Stimulated activated CD4-positive, alpha-beta T cell treated with anti-CD3 and anti-CD28 coated beads, Interleukin-1b, Interleukin-23, amount 100 ng/mL, for 24 hours (primary cell): ENCODE results near the gene MME.
"Not testable (repeated sequence)": the region's sequence is repeated elsewhere in the genome, so short reads cannot be mapped to it uniquely, and the experiment has no call there.

Experiments used
- DNase-seq, 4 experiments: peaks; one replicate each; pipeline ENCODE4 v3.0.0-alpha.2; 2020; ENCODE audit warnings: low read depth in 4 of 4, low spot score in 1 of 4

MME gene

DNA sequence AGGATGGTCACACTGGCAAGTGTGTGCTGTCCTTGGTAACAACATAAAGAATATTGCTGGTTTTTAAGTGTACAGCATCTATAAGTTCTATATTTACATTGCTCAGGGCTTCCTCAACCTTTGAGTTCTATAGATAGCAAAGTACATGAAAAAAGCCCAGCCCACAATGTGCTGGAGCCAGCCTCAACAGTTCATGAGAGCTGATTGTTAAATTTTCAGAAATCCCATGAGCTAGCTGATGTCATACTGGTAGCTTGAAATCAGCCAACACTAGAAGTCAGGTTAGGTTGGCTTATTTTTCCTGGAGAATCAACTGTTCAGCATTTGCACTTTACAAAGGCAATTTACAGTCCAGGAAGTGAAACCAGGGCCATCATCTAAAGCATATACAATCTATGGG is 110.6 kb downstream of the MME start:
- no peak for DNase-seq

- no peak for DNase-seq
Observed at GRCh38 chr3:155192957-155193746, 113.0 kb downstream of the MME start.

GRCh38 chr3:155193868-155194267 is 113.7 kb downstream of the MME start:
- no peak for DNase-seq

GRCh38 chr3:155194973-155195957 is 115.1 kb downstream of the MME start:
- DNase-seq: no peak

- no peak for DNase-seq
Observed at GRCh38 chr3:155196131-155197021, 116.3 kb downstream of the MME start.

- DNase-seq: no peak
Observed at GRCh38 chr3:155197786-155198185, 117.7 kb downstream of the MME start.

DNA sequence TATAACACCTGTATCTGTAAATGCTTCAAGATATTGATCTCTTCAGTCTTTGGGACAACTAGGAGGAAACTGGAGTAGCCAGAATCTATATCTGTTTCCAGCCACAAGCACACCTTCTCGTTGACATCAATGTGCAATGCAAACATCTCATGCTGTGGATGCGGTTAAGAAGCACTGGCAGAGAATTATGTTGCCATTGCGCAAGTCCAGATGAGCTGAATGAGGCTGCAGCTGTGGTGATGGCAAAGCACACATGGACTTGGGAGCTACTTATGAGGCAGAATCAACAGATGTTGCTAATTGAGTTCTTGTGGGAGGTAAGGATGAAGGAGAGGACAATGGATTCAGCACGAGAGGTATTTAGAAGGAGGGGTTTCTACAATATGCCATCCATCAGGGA is 122.5 kb downstream of the MME start:
- DNase-seq: no peak

- no peak for DNase-seq
Observed at GRCh38 chr3:155204851-155205250, 124.7 kb downstream of the MME start.

DNA sequence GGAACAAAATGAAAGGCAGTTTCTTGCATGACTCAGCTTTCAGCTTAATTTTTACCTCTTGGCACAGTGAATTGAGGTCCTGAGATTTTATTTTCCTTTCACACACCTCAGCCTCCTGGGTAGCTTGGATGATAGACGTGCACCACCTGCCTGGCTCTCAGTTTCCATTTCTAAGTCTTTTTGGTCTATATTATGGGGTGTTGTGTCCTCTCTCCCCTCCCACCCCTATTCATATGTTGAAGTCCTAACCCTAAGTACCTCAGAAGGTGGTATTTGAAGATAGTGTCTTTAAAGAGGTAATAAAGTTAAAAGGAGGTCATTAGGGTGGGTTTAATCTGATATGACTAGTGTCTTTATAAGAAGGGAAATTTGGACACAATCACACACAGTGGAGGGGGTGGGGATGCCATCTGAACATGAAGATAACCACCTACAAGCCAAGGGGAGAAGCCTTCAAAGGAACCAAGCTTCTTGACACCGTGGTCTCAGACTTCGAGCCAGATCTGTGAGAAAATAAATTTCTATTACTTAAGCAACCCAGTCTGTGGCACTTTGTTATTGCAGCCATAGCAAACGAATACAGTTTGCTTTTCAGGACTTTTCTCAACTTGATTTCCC is 128.2 kb downstream of the MME start:
- DNase-seq: no peak

GRCh38 chr3:155210736-155211135 is 130.6 kb downstream of the MME start:
- DNase-seq: no peak

DNA sequence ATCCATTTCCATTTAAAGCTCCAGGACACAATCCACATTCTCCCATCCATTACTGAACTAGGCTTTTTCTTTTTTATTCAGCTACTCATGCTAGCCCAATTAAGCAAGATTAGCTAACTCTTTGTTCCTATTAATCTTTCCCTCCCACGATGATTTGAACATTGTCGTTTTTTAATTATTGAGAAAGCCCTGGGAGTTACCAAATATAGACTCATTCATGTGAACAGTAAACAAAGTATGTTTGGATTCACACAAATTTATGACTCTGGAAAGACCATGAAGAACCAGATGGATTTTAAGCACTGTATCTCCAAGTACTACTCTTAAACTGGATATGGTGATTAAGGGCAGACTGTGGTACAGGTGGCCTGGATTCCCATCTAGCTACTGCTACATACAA is 131.1 kb downstream of the MME start:
- DNase-seq: no peak

DNA sequence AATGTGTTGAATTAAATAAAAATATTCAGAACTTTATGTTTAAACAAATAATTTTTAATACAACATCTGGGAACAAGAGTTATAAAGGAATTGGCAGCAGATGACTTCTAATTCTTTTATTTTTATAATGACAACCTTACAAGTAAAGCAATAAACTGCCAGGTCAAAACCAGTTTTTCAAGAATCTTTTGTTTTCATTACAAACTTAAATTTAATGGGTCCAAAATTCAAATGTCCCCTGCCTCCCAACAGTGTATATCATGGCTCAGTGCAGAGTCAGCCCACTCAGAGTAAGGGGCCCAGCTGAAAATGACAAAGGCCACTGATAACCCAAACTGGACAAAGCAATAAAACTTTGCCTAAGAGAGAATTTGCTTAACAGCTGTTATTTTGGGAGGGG is 131.8 kb downstream of the MME start:
- DNase-seq: no peak

- not testable (repeated sequence) for DNase-seq
Observed at GRCh38 chr3:155216007-155216406, 135.9 kb downstream of the MME start.

DNA sequence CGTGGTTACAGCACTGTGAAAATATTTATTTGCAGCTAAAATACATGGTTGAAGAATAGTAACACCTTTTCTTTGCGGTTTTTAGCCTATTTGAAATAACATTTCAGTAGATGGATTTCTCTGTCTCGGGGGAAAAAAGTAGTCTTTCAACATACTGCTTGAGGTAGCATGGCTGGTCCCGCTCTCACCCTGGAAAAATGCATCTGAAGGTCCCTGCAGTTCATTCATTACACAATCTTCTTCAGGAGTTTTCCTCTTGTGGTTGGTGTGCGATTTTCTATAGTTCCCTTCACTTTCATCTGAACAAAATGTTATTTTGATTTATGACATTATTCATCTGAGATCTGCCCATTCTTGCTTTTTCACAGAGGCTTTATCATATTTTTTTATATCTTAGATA is 137.5 kb downstream of the MME start:
- no peak for DNase-seq

DNA sequence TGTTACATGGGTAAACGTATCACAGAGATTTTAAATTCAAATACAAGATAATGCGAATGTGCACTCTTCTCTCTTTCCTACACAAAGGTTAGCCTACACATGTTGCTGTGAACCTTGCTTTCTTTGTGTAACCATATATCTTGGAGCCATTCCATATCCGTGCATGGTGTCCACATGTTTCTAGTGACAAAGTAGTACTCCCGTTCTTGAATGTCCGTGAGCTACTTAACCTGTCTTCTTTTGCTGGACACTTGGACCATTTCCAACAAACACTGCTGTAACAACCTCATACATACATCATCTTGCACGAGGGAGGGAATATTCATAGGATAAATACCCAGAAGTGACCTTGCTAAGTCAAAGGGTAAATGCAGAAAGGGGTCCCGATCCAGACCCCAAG is 138.3 kb downstream of the MME start:
- no peak for DNase-seq

- no peak for DNase-seq
Observed at GRCh38 chr3:155219106-155219505, 139.0 kb downstream of the MME start.

DNA sequence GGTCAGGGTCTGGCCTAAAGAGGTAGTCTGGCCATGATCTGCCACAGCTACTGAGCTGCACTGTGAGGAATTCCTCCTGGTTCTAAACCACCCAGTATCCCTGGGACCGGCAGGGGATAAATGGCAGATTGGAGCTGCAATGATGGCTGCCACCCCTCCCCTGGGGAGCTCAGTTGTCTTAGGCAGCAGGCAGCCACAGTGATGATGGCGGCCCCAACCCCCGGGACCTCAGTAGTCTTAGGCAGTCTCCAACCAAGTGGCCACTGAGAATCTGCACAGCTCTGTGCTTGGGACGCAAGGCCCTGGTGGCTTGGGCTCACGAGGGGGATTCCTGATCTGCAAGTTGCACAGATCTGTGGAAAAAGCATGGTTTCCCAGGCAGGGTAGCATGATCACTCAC is 145.3 kb downstream of the MME start:
- DNase-seq: no peak

- no peak for DNase-seq
Observed at GRCh38 chr3:155227141-155227540, 147.0 kb downstream of the MME start.

DNA sequence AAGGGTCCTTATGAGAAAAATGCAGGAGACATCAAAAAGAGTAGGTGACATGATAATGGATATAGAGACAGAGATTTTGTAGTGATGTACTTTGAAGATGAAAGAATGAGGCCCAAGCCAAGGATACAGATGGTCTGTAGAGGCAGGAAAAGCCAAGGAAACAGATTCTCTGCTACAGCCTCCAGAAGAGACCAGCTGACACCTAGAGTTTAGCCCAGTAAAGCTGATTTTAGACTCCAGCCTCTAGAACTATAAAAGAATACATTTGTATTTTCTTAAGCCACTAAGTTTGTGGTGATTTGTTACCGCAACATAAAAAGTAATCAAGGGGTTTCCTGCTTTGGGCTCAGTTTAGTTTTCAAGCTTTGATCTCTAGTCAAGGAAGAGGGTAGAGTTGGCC is 148.6 kb downstream of the MME start:
- no peak for DNase-seq

GRCh38 chr3:155229086-155229485 is 149.0 kb downstream of the MME start:
- DNase-seq: no peak

DNA sequence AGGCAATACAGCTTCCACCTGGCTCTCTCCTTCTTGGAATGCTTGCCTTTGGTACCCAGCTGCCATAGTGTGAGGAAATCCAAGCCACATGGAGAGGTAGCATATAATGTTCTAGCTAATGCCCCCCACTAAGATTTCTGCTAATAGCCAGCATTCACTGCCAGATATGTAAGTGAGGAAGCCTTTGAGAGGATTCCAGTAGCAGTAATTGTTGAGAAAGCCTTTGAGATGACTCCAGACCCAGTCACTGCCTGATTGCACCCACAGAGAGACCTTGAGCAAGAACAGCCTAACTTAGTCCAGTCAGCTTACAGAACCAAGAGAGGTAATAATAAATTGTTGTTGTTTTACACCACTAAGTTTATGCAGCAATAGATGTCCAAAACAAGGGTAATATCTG is 150.3 kb downstream of the MME start:
- no peak for DNase-seq
